OCI-LY7 (cell line): ENCODE results near the gene DPM2. TPM values are rescaled to one million over a fixed set of nuclear protein-coding genes. Genes with fewer than 3 reads are reported as not detected.

ENCODE experiments used
- BruUV-seq: library from RNA; stranded (reverse); fragments of 400-500 nt; replicated peaks from 2 replicates; lab custom pipeline; 2021; lab: Mats Ljungman, UMichigan
- CTCF ChIA-PET: fragments of 300-600 bp; sonication (Branson Sonifier 250); formaldehyde crosslinking; loops from one replicate; lab custom pipeline; 2022; ENCODE audit warnings: antibody characterized with exemption; ENCODE audit not compliant: unreplicated experiment; lab: Charles Lee
- POLR2A ChIA-PET: fragments of 300-600 bp; sonication (Branson Sonifier 250); formaldehyde crosslinking; loops from one replicate; lab custom pipeline; 2022; ENCODE audit warnings: antibody characterized with exemption; lab: Charles Lee
- DNase-seq: peaks from one replicate; pipeline ENCODE4 v3.0.0-alpha.2; 2015; ENCODE audit warnings: low spot score
- H2AFZ ChIP-seq: fragments of 200-600 bp; sonication (generic), shearing (Covaris generic); 2 replicates; pipeline ENCODE4 v1.6.1; 2014; ENCODE audit warnings: mild to moderate bottlenecking, antibody characterized with exemption, low read length, moderate library complexity
- H3K27ac ChIP-seq: fragments of 200-600 bp; sonication (generic); 2 replicates; pipeline ENCODE4 v1.5.1; 2014; ENCODE audit warnings: mixed run types, low read depth, mild to moderate bottlenecking, moderate library complexity, low read length, inconsistent platforms; ENCODE audit not compliant: poor library complexity, severe bottlenecking
- H3K36me3 ChIP-seq: fragments of 200-600 bp; sonication (generic); 2 replicates; pipeline ENCODE4 v1.6.1; 2014; ENCODE audit warnings: mild to moderate bottlenecking, antibody characterized with exemption, low read length, moderate library complexity, mixed read lengths; ENCODE audit not compliant: insufficient read depth
- H3K4me1 ChIP-seq: fragments of 200-600 bp; sonication (generic); 2 replicates; pipeline ENCODE4 v1.5.1; 2014; ENCODE audit warnings: mild to moderate bottlenecking, low read length; ENCODE audit not compliant: insufficient read depth, poor library complexity, severe bottlenecking
- H3K4me2 ChIP-seq: fragments of 200-600 bp; sonication (generic); 2 replicates; pipeline ENCODE4 v1.6.1; 2014; ENCODE audit warnings: mild to moderate bottlenecking, low read length
- H3K4me3 ChIP-seq: fragments of 200-600 bp; sonication (generic); 2 replicates; pipeline ENCODE4 v1.5.1; 2014; ENCODE audit warnings: mild to moderate bottlenecking, low read depth, low read length; ENCODE audit not compliant: poor library complexity, severe bottlenecking
- H3K79me2 ChIP-seq: fragments of 200-600 bp; sonication (generic); 2 replicates; pipeline ENCODE4 v1.6.1; 2016; ENCODE audit warnings: low read depth, mild to moderate bottlenecking, low read length, moderate library complexity, mixed read lengths; ENCODE audit not compliant: insufficient read depth
- H3K9me2 ChIP-seq: fragments of 200-600 bp; sonication (generic); 2 replicates; pipeline ENCODE4 v1.6.1; 2016; ENCODE audit warnings: mild to moderate bottlenecking, low read length, mixed read lengths; ENCODE audit not compliant: insufficient read depth
- H3K9me3 ChIP-seq: fragments of 200-600 bp; sonication (generic); 2 replicates; pipeline ENCODE4 v1.6.1; 2014; ENCODE audit warnings: mild to moderate bottlenecking, mixed run types, low read length, mixed read lengths
- H4K20me1 ChIP-seq: fragments of 200-600 bp; sonication (generic); 2 replicates; pipeline ENCODE4 v1.6.1; 2014; ENCODE audit warnings: mild to moderate bottlenecking, antibody characterized with exemption, low read length, moderate library complexity, mixed read lengths; ENCODE audit not compliant: insufficient read depth
- CTCF ChIP-seq: fragments of 200-600 bp; sonication (generic); conservative IDR thresholded peaks from 2 replicates; pipeline ENCODE4 v1.5.1; 2014; ENCODE audit warnings: mild to moderate bottlenecking, antibody characterized with exemption, low read length, moderate library complexity, mixed read lengths
- EZH2phosphoT487 ChIP-seq: fragments of 200-600 bp; sonication (generic); IDR thresholded peaks from 2 replicates; pipeline ENCODE4 v1.6.1; 2018; ENCODE audit warnings: low read depth, borderline replicate concordance, mild to moderate bottlenecking, mixed run types, antibody characterized with exemption, low read length, moderate library complexity, mixed read lengths
- intact Hi-C: fragments of 100-400 bp; cut with micrococcal nuclease; formaldehyde crosslinking; loops from one replicate; pipeline ENCODE4 v1.10.0; 2022; ENCODE audit not compliant: unreplicated experiment
- total RNA-seq, 2 experiments: library from RNA; depleted of rRNA in 1 of 2; stranded (reverse); fragments of >200 nt in 1 of 2; shearing (Covaris generic) in 1 of 2; gene quantifications; 2 replicates each; pipeline ENCODE4 v1.2.3, GENCODE V29; 2014 to 2022

DPM2 gene
- total RNA-seq, 2 experiments from 2014 or later, result 49.7 to 50.7 TPM

GRCh38 chr9:127935765-127936221, 1.9 kb downstream of the DPM2 start:
- Histone ChIP-seq H3K9me2 (no peaks in the 10 kb centered on the region), H3K4me3 (peak overlapping the region; percentile 81), H3K36me3 (peaks cover 27% of the 10 kb centered on the region), H4K20me1 (peaks cover 10% of the 10 kb centered on the region; the same call in 1 of the 2 replicates), H3K4me1 (peaks cover 37% of the 10 kb centered on the region), H3K9me3 (no peaks in the 10 kb centered on the region), H3K4me2 (peak overlapping the region; percentile 71), H2AFZ (no peak overlapping the region), H3K27ac (no peak overlapping the region), H3K79me2 (peaks cover 23% of the 10 kb centered on the region; the same call in 1 of the 2 replicates)
- intact Hi-C loops, result no loop called here
- BruUV-seq, result no TSS peak
- CTCF ChIA-PET, result no interaction called here
- POLR2A ChIA-PET, result no interaction called here
- TF ChIP-seq EZH2phosphoT487, result no peak
- TF ChIP-seq CTCF, result no peak
- no peak for DNase-seq

DNA sequence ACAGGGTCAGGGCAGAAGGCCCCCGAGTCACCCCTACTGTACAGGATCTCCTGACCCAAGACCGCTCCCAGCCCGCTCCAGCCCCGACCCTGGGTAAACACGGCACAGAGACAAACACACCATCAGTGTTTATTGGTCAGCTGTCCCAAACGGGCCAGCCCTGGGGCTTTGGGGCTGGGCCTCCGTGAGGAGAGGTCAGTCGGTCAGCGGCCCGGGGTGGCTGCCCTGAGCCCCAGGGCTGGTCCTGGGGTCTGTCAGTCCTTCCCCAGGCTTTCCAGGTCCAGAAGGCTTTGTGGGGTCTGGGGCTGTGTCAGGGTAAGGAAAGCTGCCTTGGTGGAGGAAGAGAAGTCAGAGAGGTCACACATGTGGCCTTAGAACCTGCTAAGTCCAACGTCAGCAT, 2.7 kb downstream of the DPM2 start:
- no TSS peak for BruUV-seq
- ChIA-PET CTCF (no interaction called here), POLR2A (no interaction called here)
- Histone ChIP-seq H3K36me3 (peaks cover 19% of the 10 kb centered on the region; the same call in 1 of the 2 replicates), H3K4me1 (peaks cover 42% of the 10 kb centered on the region), H3K9me2 (no peaks in the 10 kb centered on the region), H3K4me2 (peak overlapping the region; percentile 71), H3K9me3 (no peaks in the 10 kb centered on the region), H3K4me3 (peak overlapping the region; percentile 81), H3K27ac (no peak overlapping the region), H3K79me2 (peaks cover 23% of the 10 kb centered on the region; the same call in 1 of the 2 replicates), H2AFZ (no peak overlapping the region), H4K20me1 (peaks cover 10% of the 10 kb centered on the region; the same call in 1 of the 2 replicates)
- no peak for TF ChIP-seq EZH2phosphoT487
- no peak for TF ChIP-seq CTCF
- DNase-seq, result no peak
- intact Hi-C loops, result no loop called here

DNA sequence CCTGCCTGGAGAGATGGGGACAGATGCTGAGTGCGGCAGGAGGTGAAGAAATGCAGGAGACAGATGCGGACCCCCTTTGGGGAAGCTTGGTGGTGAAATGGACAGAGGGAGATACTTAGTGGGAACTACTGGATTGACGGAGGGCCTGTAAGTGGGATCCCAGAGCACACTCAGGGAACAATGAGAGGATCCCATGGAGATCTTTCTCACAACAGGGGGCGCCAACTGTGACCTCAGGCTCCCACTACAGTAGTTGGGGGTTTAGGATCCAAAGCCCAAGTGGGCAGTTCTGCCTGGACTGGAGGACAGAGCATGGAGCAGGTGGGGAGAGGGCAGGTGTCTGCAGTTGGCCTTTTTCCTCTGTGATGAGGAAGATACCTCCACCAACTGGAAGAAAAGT, 3.4 kb downstream of the DPM2 start:
- DNase-seq, result no peak
- Histone ChIP-seq H3K4me3 (no peak overlapping the region), H3K27ac (no peak overlapping the region), H3K4me1 (peaks cover 43% of the 10 kb centered on the region), H3K36me3 (peaks cover 15% of the 10 kb centered on the region; the same call in 1 of the 2 replicates), H3K9me3 (no peaks in the 10 kb centered on the region), H3K4me2 (no peak overlapping the region), H3K9me2 (no peaks in the 10 kb centered on the region), H2AFZ (no peak overlapping the region), H4K20me1 (peaks cover 10% of the 10 kb centered on the region; the same call in 1 of the 2 replicates), H3K79me2 (peaks cover 23% of the 10 kb centered on the region; the same call in 1 of the 2 replicates)
- TF ChIP-seq CTCF (peak; percentile 55), EZH2phosphoT487 (no peak)
- ChIA-PET CTCF (no interaction called here), POLR2A (no interaction called here)
- intact Hi-C loops, result no loop called here
- BruUV-seq, result no TSS peak
